ENCODE measurements around the gene CLSTN2.

Gene CLSTN2

GRCh38 chr3:140580746-140581145, 645.8 kb downstream of the CLSTN2 start:
- TF ChIP-seq, protein P1, sequence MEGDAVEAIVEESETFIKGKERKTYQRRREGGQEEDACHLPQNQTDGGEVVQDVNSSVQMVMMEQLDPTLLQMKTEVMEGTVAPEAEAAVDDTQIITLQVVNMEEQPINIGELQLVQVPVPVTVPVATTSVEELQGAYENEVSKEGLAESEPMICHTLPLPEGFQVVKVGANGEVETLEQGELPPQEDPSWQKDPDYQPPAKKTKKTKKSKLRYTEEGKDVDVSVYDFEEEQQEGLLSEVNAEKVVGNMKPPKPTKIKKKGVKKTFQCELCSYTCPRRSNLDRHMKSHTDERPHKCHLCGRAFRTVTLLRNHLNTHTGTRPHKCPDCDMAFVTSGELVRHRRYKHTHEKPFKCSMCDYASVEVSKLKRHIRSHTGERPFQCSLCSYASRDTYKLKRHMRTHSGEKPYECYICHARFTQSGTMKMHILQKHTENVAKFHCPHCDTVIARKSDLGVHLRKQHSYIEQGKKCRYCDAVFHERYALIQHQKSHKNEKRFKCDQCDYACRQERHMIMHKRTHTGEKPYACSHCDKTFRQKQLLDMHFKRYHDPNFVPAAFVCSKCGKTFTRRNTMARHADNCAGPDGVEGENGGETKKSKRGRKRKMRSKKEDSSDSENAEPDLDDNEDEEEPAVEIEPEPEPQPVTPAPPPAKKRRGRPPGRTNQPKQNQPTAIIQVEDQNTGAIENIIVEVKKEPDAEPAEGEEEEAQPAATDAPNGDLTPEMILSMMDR (IDR thresholded peaks at IDR 0.05; ENCODE audit: insufficient read depth, low read depth, low read length, missing control alignments): no peak
- no peak overlapping the region for H3K4me3 ChIP-seq (ENCODE audit: low read depth, low read length)
- DNase-seq (ENCODE audit: low read depth): no peak

GRCh38 chr3:140584549-140584948, 649.6 kb downstream of the CLSTN2 start:
- TF ChIP-seq, protein P1 (IDR thresholded peaks at IDR 0.05; ENCODE audit: insufficient read depth, low read depth, low read length, missing control alignments): no peak
- DNase-seq (ENCODE audit: low read depth): no peak
- no peak overlapping the region for H3K4me3 ChIP-seq (ENCODE audit: low read depth, low read length)

DNA sequence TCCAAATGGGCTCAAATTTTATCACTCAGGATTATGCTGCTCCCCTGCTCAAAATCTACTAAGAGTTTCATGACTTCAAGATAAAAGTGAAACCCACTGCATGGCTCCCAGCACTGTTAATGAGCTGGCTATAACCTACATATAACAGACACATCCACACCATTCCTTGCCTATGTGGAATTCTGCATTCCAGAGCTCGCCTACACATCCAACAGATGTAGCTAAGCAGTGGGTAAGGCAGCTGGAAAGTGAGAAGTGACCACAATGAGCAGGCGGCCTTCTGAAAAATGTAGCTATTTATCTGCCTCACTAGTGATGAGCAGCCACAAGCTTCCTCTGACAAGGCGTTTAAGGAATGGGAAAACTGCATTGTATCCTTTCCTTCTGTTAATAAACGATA, 650.8 kb downstream of the CLSTN2 start:
- DNase-seq (ENCODE audit: low read depth): no peak
- TF ChIP-seq, protein P1 (IDR thresholded peaks at IDR 0.05; ENCODE audit: insufficient read depth, low read depth, low read length, missing control alignments): no peak
- H3K4me3 ChIP-seq (ENCODE audit: low read depth, low read length): no peak overlapping the region

DNA sequence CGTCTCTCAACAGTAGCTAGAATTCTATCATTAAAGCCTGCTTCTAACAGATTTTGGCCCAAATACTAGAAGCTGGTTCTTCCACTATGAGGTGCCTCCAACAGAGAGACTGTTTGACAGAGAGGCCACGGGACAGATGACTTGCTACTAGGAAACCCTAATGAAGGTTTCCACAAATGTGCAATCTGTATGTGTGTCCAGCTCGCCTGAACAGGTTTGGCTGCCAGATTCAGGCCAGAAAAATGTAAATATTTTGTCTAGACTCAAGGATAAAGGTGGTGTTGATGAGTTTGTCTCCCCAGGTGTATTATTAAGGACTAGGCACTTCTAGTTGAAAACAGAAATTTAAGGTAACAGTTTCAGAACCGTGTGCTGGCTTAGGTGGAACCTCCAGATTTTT, 651.3 kb downstream of the CLSTN2 start:
- TF ChIP-seq, protein P1 (IDR thresholded peaks at IDR 0.05; ENCODE audit: insufficient read depth, low read depth, low read length, missing control alignments): no peak
- DNase-seq (ENCODE audit: low read depth): no peak
- no peak overlapping the region for H3K4me3 ChIP-seq (ENCODE audit: low read depth, low read length)

- DNase-seq (ENCODE audit: low read depth): no peak
- no peak overlapping the region for H3K4me3 ChIP-seq (ENCODE audit: low read depth, low read length)
- TF ChIP-seq, protein P1 (IDR thresholded peaks at IDR 0.05; ENCODE audit: insufficient read depth, low read depth, low read length, missing control alignments): no peak
These were observed 653.6 kb downstream of the CLSTN2 start for GRCh38 chr3:140588558-140588957.

DNA sequence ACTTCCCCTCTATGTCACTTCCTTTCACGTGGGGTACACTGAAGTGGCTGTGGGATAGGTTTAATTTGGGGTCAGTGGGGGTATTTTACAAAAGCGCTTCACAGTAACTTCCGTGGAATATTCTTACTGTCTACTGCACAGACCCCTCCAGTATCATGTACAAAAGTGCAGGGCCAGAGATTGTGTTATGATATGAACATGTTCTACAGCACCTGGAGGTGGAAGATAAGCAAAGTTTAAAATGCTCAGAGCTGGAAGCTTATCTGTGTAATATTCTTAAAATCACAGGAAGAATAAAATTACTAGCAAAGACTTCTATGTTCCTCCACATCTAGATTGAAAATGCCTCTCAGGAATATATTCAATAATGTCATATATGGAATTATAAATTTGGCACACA, 658.8 kb downstream of the CLSTN2 start:
- no peak for DNase-seq (ENCODE audit: low read depth)
- H3K4me3 ChIP-seq (ENCODE audit: low read depth, low read length): no peak overlapping the region
- TF ChIP-seq, protein P1 (IDR thresholded peaks at IDR 0.05; ENCODE audit: insufficient read depth, low read depth, low read length, missing control alignments): no peak

GRCh38 chr3:140595295-140595694, 660.3 kb downstream of the CLSTN2 start:
- no peak overlapping the region for H3K4me3 ChIP-seq (ENCODE audit: low read depth, low read length)
- DNase-seq (ENCODE audit: low read depth): no peak
- TF ChIP-seq, protein P1 (IDR thresholded peaks at IDR 0.05; ENCODE audit: insufficient read depth, low read depth, low read length, missing control alignments): no peak
